Measurements from ENCODE around the gene H3-3A. TPM values are rescaled to one million over a fixed set of nuclear protein-coding genes. Genes with fewer than 3 reads are reported as not detected.

Gene H3-3A
- total and polyA plus RNA-seq, 2 of the 8 experiments (the other 6 are each of a cell fraction or from before 2014, with no cell fraction given), result 1,157 to 1,223 TPM

GRCh38 chr1:226092965-226093364 is 30.4 kb downstream of the H3-3A start:
- Histone ChIP-seq H3K4me3 (ENCODE audit: extremely low read depth in 1 of 4, insufficient read depth in 2 of 4, low read depth in 3 of 4, low read length in 4 of 4) (no peak overlapping the region), H3K27ac (ENCODE audit: low read depth, low read length) (no peak overlapping the region), H3K56ac (replicated peaks; ENCODE audit: insufficient read length, low read depth, low read length) (no peak overlapping the region), H3K23ac (ENCODE audit: insufficient read length) (no peak overlapping the region), H3K9me3 (ENCODE audit: insufficient read depth in 2 of 2, low read depth in 1 of 2, low read length in 1 of 2) (no peaks in the 10 kb centered on the region), H2AFZ (ENCODE audit: low read length) (no peak overlapping the region), H3K23me2 (ENCODE audit: low read depth, low read length) (no peaks in the 10 kb centered on the region), H2AK5ac (ENCODE audit: low read depth, low read length) (no peak overlapping the region), H2BK12ac (ENCODE audit: low read depth, low read length) (no peak overlapping the region), H4K91ac (replicated peaks; ENCODE audit: insufficient read length, low read length) (no peak overlapping the region), H4K8ac (ENCODE audit: extremely low read depth, insufficient read depth, low read length) (no peak overlapping the region), H3K27me3 (replicated peaks in 1 of 4; ENCODE audit: control insufficient read depth in 3 of 4, extremely low read depth in 1 of 4, insufficient read depth in 3 of 4, low read length in 3 of 4) (no peaks in the 10 kb centered on the region), H3K4ac (replicated peaks; ENCODE audit: insufficient read length, low read depth, low read length) (no peak overlapping the region), H2BK20ac (ENCODE audit: low read length) (no peak overlapping the region), H3K14ac (ENCODE audit: insufficient read length) (no peak overlapping the region), H3K4me1 (replicated peaks in 1 of 4; ENCODE audit: control insufficient read depth in 3 of 4, insufficient read depth in 4 of 4, low read length in 3 of 4) (peaks cover 0 to 3% (median 1%) of the 10 kb centered on the region in 4 experiments; a peak in 2 of 7 replicates), H3K79me1 (ENCODE audit: low read depth, low read length) (no peaks in the 10 kb centered on the region; the same call in 1 of the 2 replicates), H3K79me2 (ENCODE audit: control insufficient read depth in 1 of 2, insufficient read depth in 2 of 2, low read length in 2 of 2) (no peaks in the 10 kb centered on the region), H4K5ac (ENCODE audit: insufficient read length, low read depth, low read length) (no peak overlapping the region), H3K4me2 (ENCODE audit: insufficient read depth in 1 of 2, low read depth in 2 of 2, low read length in 2 of 2) (no peak overlapping the region), H2BK15ac (ENCODE audit: low read length) (no peak overlapping the region), H4K20me1 (replicated peaks in 1 of 2; ENCODE audit: control insufficient read depth in 1 of 2, insufficient read depth in 2 of 2, low read length in 2 of 2) (no peaks in the 10 kb centered on the region), H2BK120ac (replicated peaks; ENCODE audit: low read depth, low read length) (no peak overlapping the region), H3K36me3 (ENCODE audit: control insufficient read depth in 2 of 4, insufficient read depth in 4 of 4, low read length in 3 of 4) (no peaks in the 10 kb centered on the region), H3K18ac (ENCODE audit: extremely low read depth, low read length) (no peak overlapping the region), H2BK5ac (ENCODE audit: low read depth, low read length) (no peak overlapping the region), H3K9ac (replicated peaks in 1 of 4; ENCODE audit: extremely low read depth in 1 of 4, low read depth in 3 of 4, low read length in 3 of 4) (no peak overlapping the region)
- FAIRE-seq (no peak), DNase-seq (ENCODE audit: low read depth in 1 of 2, low spot score in 2 of 2) (no peak)
- CTCF ChIA-PET (ENCODE audit: partially characterized antibody), result interaction anchor here (0.6 to 1.4 kb wide), 5 partner anchors 14 to 33 kb away, joined by 3 to 6 read pairs (median 3); no protein-coding TSS in a partner anchor
- WGBS, 2 experiments (ENCODE audit: extremely low coverage in 1 of 2, insufficient coverage in 1 of 2, insufficient read length in 1 of 2, insufficient replicate concordance in 2 of 2, low coverage in 1 of 2, low lambda C conversion rate in 2 of 2, missing lambda C conversion rate in 1 of 2), result 53% methylated on average over 3 of the region's 3 CpGs; no CpG with 5 or more reads in 1 of the 2 experiments
- POLR2A ChIA-PET (ENCODE audit: partially characterized antibody), result interaction anchor here (1.0 to 2.7 kb wide), 5 partner anchors 9 to 31 kb away, joined by 3 to 13 read pairs (median 7); partner anchors contain the start of gene H3-3A
- TF ChIP-seq YY1 (IDR thresholded peaks at IDR 0.05; ENCODE audit: low read depth, low read length) (no peak), KDM4A (IDR thresholded peaks at IDR 0.05; ENCODE audit: low read depth, low read length, severe bottlenecking) (no peak), MAX (IDR thresholded peaks at IDR 0.05) (no peak)

Measured in H1 (cell line).